Smooth muscle cell of the brain vasculature (primary cell): ENCODE data around the gene SWI5.
"Not testable (repeated sequence)": the region's sequence is repeated elsewhere in the genome, so short reads cannot be mapped to it uniquely, and the experiment has no call there.

Experiments used
- DNase-seq: peaks from one replicate; pipeline ENCODE4 v3.0.0-alpha.2; 2012; ENCODE audit warnings: low read depth, low spot score

The SWI5 gene

GRCh38 chr9:128276008-128276573, at the start of gene SWI5:
Gene SWI5 (plus strand): TSS chr9:128276276.
- peak; percentile 99 for DNase-seq

GRCh38 chr9:128226412-128226801, 49.7 kb upstream of the SWI5 start:
- DNase-seq: no peak

- DNase-seq: not testable (repeated sequence)
Observed at GRCh38 chr9:128230897-128231296, 45.2 kb upstream of the SWI5 start.

GRCh38 chr9:128231638-128232527, 44.2 kb upstream of the SWI5 start:
- DNase-seq: no peak

GRCh38 chr9:128232528-128233428, 43.3 kb upstream of the SWI5 start:
- no peak for DNase-seq

GRCh38 chr9:128233817-128234406, 42.2 kb upstream of the SWI5 start:
- no peak for DNase-seq

GRCh38 chr9:128242124-128242523, 34.0 kb upstream of the SWI5 start:
- no peak for DNase-seq

- no peak for DNase-seq
Observed at GRCh38 chr9:128242828-128243214, 33.3 kb upstream of the SWI5 start.

- DNase-seq: no peak
Observed at GRCh38 chr9:128243215-128244018, 32.7 kb upstream of the SWI5 start.

- no peak for DNase-seq
Observed at GRCh38 chr9:128244091-128244836, 31.8 kb upstream of the SWI5 start.

GRCh38 chr9:128244837-128245231, 31.2 kb upstream of the SWI5 start:
- DNase-seq: peak; percentile 67

GRCh38 chr9:128245421-128246151, 30.5 kb upstream of the SWI5 start:
- DNase-seq: peak; percentile 55

- DNase-seq: no peak
Observed at GRCh38 chr9:128246471-128246870, 29.6 kb upstream of the SWI5 start.

- no peak for DNase-seq
Observed at GRCh38 chr9:128247226-128247803, 28.8 kb upstream of the SWI5 start.

- DNase-seq: no peak
Observed at GRCh38 chr9:128249558-128249907, 26.5 kb upstream of the SWI5 start.

GRCh38 chr9:128249908-128250838, 25.9 kb upstream of the SWI5 start:
- DNase-seq: no peak

GRCh38 chr9:128250839-128251731, 25.0 kb upstream of the SWI5 start:
- no peak for DNase-seq
